Kidney (tissue), 22 donors: ENCODE measurements around the gene ZNF35. TPM values are rescaled to one million over a fixed set of nuclear protein-coding genes. Genes with fewer than 3 reads are reported as not detected.

ENCODE experiments used
- DNase-seq, 5 donors: peaks; one replicate each; pipeline ENCODE4 v3.0.0-alpha.2; 2013 to 2020
- FAIRE-seq: peaks from 2 replicates; lab custom pipeline; 2012; peaks lifted over from hg19 to GRCh38; lab: Jason Lieb, UNC
- H3K27ac ChIP-seq, 2 donors: one replicate each; pipeline ENCODE4 v1.7.0; 2013; ENCODE audit warnings: low read depth in 2 of 2, low read length in 2 of 2, inconsistent platforms in 1 of 2
- H3K27me3 ChIP-seq: one replicate; pipeline ENCODE4 v1.7.1; 2013; ENCODE audit warnings: low read length, inconsistent platforms; ENCODE audit not compliant: control insufficient read depth, insufficient read depth
- H3K36me3 ChIP-seq, 3 donors: one replicate each; pipeline versions ENCODE4 v1.7.0 to v1.7.1; 2013; ENCODE audit warnings: low read length in 3 of 3, control low read depth in 1 of 3, inconsistent platforms in 1 of 3; ENCODE audit not compliant: insufficient read depth in 3 of 3, control insufficient read depth in 2 of 3
- H3K4me1 ChIP-seq, 3 donors: one replicate each; pipeline versions ENCODE4 v1.7.0 to v1.7.1; 2013; ENCODE audit warnings: low read length in 3 of 3, inconsistent platforms in 1 of 3, low read depth in 1 of 3; ENCODE audit not compliant: control insufficient read depth in 2 of 3, insufficient read depth in 2 of 3
- H3K4me3 ChIP-seq, 3 donors: one replicate each; pipeline versions ENCODE4 v1.7.0 to v1.8.1; 2013; ENCODE audit warnings: low read length in 3 of 3, control low read depth in 1 of 3, inconsistent platforms in 1 of 3
- H3K9ac ChIP-seq, 3 donors: one replicate each; pipeline versions ENCODE4 v1.7.0 to v1.7.1; 2013; ENCODE audit warnings: low read length in 3 of 3, control low read depth in 1 of 3, inconsistent platforms in 1 of 3
- H3K9me3 ChIP-seq, 3 donors: one replicate each; pipeline versions ENCODE4 v1.7.0 to v1.7.1; 2013; ENCODE audit warnings: low read length in 3 of 3, control low read depth in 1 of 3, inconsistent platforms in 1 of 3; ENCODE audit not compliant: control insufficient read depth in 2 of 3, insufficient read depth in 1 of 3
- CTCF ChIP-seq: IDR thresholded peaks from 3 replicates; pipeline ENCODE4 v1.5.1; 2012; ENCODE audit warnings: mild to moderate bottlenecking, moderate library complexity, borderline replicate concordance; ENCODE audit not compliant: insufficient read depth; ENCODE audit errors: extremely low read depth
- intact Hi-C: fragments of 100-400 bp; cut with DNase I; formaldehyde crosslinking; loops from one replicate; pipeline ENCODE4 v1.11.1; 2022
- long read RNA-seq, 10 donors: library from polyadenylated mRNA in 1 of 10; unstranded in 1 of 10; transcript quantifications; one replicate each; pipeline ENCODE4 v2.0.0 and lab custom pipeline, GENCODE V29; 2021 to 2026
- polyA plus RNA-seq: library from polyadenylated mRNA; stranded (reverse); fragments of 350-450 nt; fragmentation: Illumina TruSeq; extraction: RNeasy Lipid Tissue Mini Kit (QIAGEN cat#74804); gene quantifications from one replicate; pipeline ENCODE4 v1.2.3, GENCODE V29; 2014; ENCODE audit warnings: low read depth, low replicate concordance; ENCODE audit not compliant: insufficient read depth
- total RNA-seq: library from RNA; stranded (reverse); fragmentation: NEBNext Ultra II Directional; extraction: Animal tissue kit (Norgen Biotek cat#: 25700); gene quantifications from one replicate; pipeline ENCODE4 v1.2.1, GENCODE V29; 2021
- donor health status: control.
- donor health status: control.
- donor health status: control.
- donor health status: control.
- donor health status: control.
- donor health status: DM: yes; HTN: yes; CAD: no.
- donor health status: Normal renal cell carcinoma (clear cell type).

ZNF35 gene
- 11.6 TPM for total RNA-seq
- polyA plus RNA-seq, result 2.6 TPM
- long read RNA-seq, donor 1, partial matches to known transcripts, result 0 of 2 reads
- long read RNA-seq, donor 1, other reads (novel, unspliced or antisense), result 0 of 2 reads
- long read RNA-seq, donor 2, partial matches to known transcripts, result 0 of 1 reads
- long read RNA-seq, donor 2, other reads (novel, unspliced or antisense), result 0 of 1 reads
- long read RNA-seq, donor 3, partial matches to known transcripts, result 0 of 2 reads
- long read RNA-seq, donor 3, other reads (novel, unspliced or antisense), result 0 of 2 reads
- long read RNA-seq, donor 4, partial matches to known transcripts, result 0 of 2 reads
- long read RNA-seq, donor 4, other reads (novel, unspliced or antisense), result 0 of 2 reads
- long read RNA-seq, donor 5, result 0 reads
- long read RNA-seq, donor 6, partial matches to known transcripts, result 0 of 3 reads
- long read RNA-seq, donor 6, other reads (novel, unspliced or antisense), result 0 of 3 reads
- long read RNA-seq, donor 7, partial matches to known transcripts, result 0 of 3 reads
- long read RNA-seq, donor 7, other reads (novel, unspliced or antisense), result 1 of 3 reads
- long read RNA-seq, donor 8, partial matches to known transcripts, result 0 of 2 reads
- long read RNA-seq, donor 8, other reads (novel, unspliced or antisense), result 0 of 2 reads
- long read RNA-seq, donor 9, result 0 reads
- long read RNA-seq, donor 10, result 0 reads

- FAIRE-seq (no peak), DNase-seq (peak; percentile 86 to 93 (median 87))
- intact Hi-C loops, result no loop called here
- Histone ChIP-seq H3K4me1 (peaks cover 0 to 6% (median 0%) of the 10 kb centered on the region in 3 donors), H3K9me3 (peaks cover 0 to 2% (median 0%) of the 10 kb centered on the region in 3 donors), H3K27me3 (no peaks in the 10 kb centered on the region), H3K4me3 (peak within 1 kb of the TSS; percentile 74 to 88 (median 77)), H3K36me3 (peaks cover 3 to 25% (median 4%) of the 10 kb centered on the region in 3 donors), H3K9ac (peak within 1 kb of the TSS; percentile 62 to 83 (median 69)), H3K27ac (no peak within 1 kb of the TSS)
- no peak for TF ChIP-seq CTCF
Observed at GRCh38 chr3:44648564-44649229, at the start of gene ZNF35. Gene ZNF35 (plus strand): TSS chr3:44648732. CDS start chr3:44651068, 2,336 bp downstream.

GRCh38 chr3:44601749-44602148 lies 46.8 kb upstream of the ZNF35 start:
- Histone ChIP-seq H3K9me3 (peaks cover 0 to 1% (median 0%) of the 10 kb centered on the region in 3 donors), H3K9ac (no peak overlapping the region), H3K36me3 (no peaks in the 10 kb centered on the region), H3K4me3 (no peak overlapping the region), H3K4me1 (no peaks in the 10 kb centered on the region), H3K27ac (no peak overlapping the region), H3K27me3 (no peaks in the 10 kb centered on the region)
- no peak for FAIRE-seq
- no peak for DNase-seq
- TF ChIP-seq CTCF, result no peak
- intact Hi-C loops, result no loop called here

GRCh38 chr3:44612678-44613077 lies 35.9 kb upstream of the ZNF35 start:
- H3K4me1 ChIP-seq, result no peaks in the 10 kb centered on the region
- intact Hi-C loops, result no loop called here

More at GRCh38 chr3:44612678-44613077, 35.9 kb upstream of the ZNF35 start:
- Histone ChIP-seq H3K27me3 (no peaks in the 10 kb centered on the region), H3K4me3 (no peak overlapping the region), H3K27ac (no peak overlapping the region), H3K36me3 (no peaks in the 10 kb centered on the region), H3K9ac (no peak overlapping the region), H3K9me3 (no peaks in the 10 kb centered on the region)
- TF ChIP-seq CTCF, result no peak
- FAIRE-seq (no peak), DNase-seq (no peak)
